ENCODE results near the gene NLRP5.

The NLRP5 gene

GRCh38 chr19:56066152-56067023, 79.8 kb downstream of the NLRP5 start:
- peak; percentile 76 for DNase-seq
- in situ Hi-C loops (cut with MboI; ENCODE audit: low pct_unique_long_range_greater_than_20kb, low sequenced_read_pairs) = no loop called here

GRCh38 chr19:56069642-56070041, 83.1 kb downstream of the NLRP5 start:
- in situ Hi-C loops (cut with MboI; ENCODE audit: low pct_unique_long_range_greater_than_20kb, low sequenced_read_pairs) = loop anchor here (10.0 kb wide), 1 partner anchor 185 kb away; no protein-coding TSS in a partner anchor
- no peak for DNase-seq

- peak; percentile 38 for DNase-seq
- in situ Hi-C loops (cut with MboI; ENCODE audit: low pct_unique_long_range_greater_than_20kb, low sequenced_read_pairs) = loop anchor here (10.0 kb wide), 1 partner anchor 184 kb away; no protein-coding TSS in a partner anchor
Measured at GRCh38 chr19:56071151-56071550, 84.6 kb downstream of the NLRP5 start.

- in situ Hi-C loops (cut with MboI; ENCODE audit: low pct_unique_long_range_greater_than_20kb, low sequenced_read_pairs) = loop anchor here (10.0 kb wide), 1 partner anchor 178 kb away; no protein-coding TSS in a partner anchor
- DNase-seq = peak; percentile 72
Measured at GRCh38 chr19:56076498-56076897, 89.9 kb downstream of the NLRP5 start.

- no peak for DNase-seq
- in situ Hi-C loops (cut with MboI; ENCODE audit: low pct_unique_long_range_greater_than_20kb, low sequenced_read_pairs) = loop anchor here (10.0 kb wide), 1 partner anchor 175 kb away; no protein-coding TSS in a partner anchor
Measured at GRCh38 chr19:56079609-56080008, 93.0 kb downstream of the NLRP5 start.

GRCh38 chr19:56080669-56081401, 94.3 kb downstream of the NLRP5 start:
- DNase-seq = peak; percentile 95
- in situ Hi-C loops (cut with MboI; ENCODE audit: low pct_unique_long_range_greater_than_20kb, low sequenced_read_pairs) = no loop called here

- no peak for DNase-seq
- in situ Hi-C loops (cut with MboI; ENCODE audit: low pct_unique_long_range_greater_than_20kb, low sequenced_read_pairs) = no loop called here
Measured at GRCh38 chr19:56083668-56084067, 97.1 kb downstream of the NLRP5 start.

GRCh38 chr19:56084835-56085536, 98.4 kb downstream of the NLRP5 start:
- no peak for DNase-seq
- in situ Hi-C loops (cut with MboI; ENCODE audit: low pct_unique_long_range_greater_than_20kb, low sequenced_read_pairs) = no loop called here

GRCh38 chr19:56085571-56086275, 99.1 kb downstream of the NLRP5 start:
- DNase-seq = no peak
- in situ Hi-C loops (cut with MboI; ENCODE audit: low pct_unique_long_range_greater_than_20kb, low sequenced_read_pairs) = no loop called here

GRCh38 chr19:56086671-56087430, 100.3 kb downstream of the NLRP5 start:
- DNase-seq = no peak
- in situ Hi-C loops (cut with MboI; ENCODE audit: low pct_unique_long_range_greater_than_20kb, low sequenced_read_pairs) = no loop called here

GRCh38 chr19:56087647-56088496, 101.3 kb downstream of the NLRP5 start:
- in situ Hi-C loops (cut with MboI; ENCODE audit: low pct_unique_long_range_greater_than_20kb, low sequenced_read_pairs) = no loop called here

GRCh38 chr19:56088497-56089215, 102.1 kb downstream of the NLRP5 start:
- no peak for DNase-seq
- in situ Hi-C loops (cut with MboI; ENCODE audit: low pct_unique_long_range_greater_than_20kb, low sequenced_read_pairs) = no loop called here

More at GRCh38 chr19:56087647-56088496, 101.3 kb downstream of the NLRP5 start:
- no peak for DNase-seq

- in situ Hi-C loops (cut with MboI; ENCODE audit: low pct_unique_long_range_greater_than_20kb, low sequenced_read_pairs) = no loop called here
- no peak for DNase-seq
Measured at GRCh38 chr19:56089344-56089743, 102.8 kb downstream of the NLRP5 start.

- in situ Hi-C loops (cut with MboI; ENCODE audit: low pct_unique_long_range_greater_than_20kb, low sequenced_read_pairs) = no loop called here
- DNase-seq = no peak
Measured at GRCh38 chr19:56091066-56091490, 104.5 kb downstream of the NLRP5 start.

GRCh38 chr19:56091751-56092546, 105.4 kb downstream of the NLRP5 start:
- in situ Hi-C loops (cut with MboI; ENCODE audit: low pct_unique_long_range_greater_than_20kb, low sequenced_read_pairs) = no loop called here
- DNase-seq = no peak
